ENCODE measurements around the gene DCK.
A peak's percentile ranks its signal among the peaks of the same experiment; 100 is the strongest.

DCK gene

GRCh38 chr4:70979445-70980008 is 13.9 kb upstream of the DCK start:
- H3K4me3 ChIP-seq (ENCODE audit: low read depth, low read length), result no peak overlapping the region
- no peak overlapping the region for H3K9ac ChIP-seq (ENCODE audit: low read length)
- no peaks in the 10 kb centered on the region for H3K9me3 ChIP-seq (ENCODE audit: control insufficient read depth, insufficient read depth, low read depth, low read length)
- H3K4me1 ChIP-seq (ENCODE audit: control insufficient read depth, insufficient read depth, low read length), result no peaks in the 10 kb centered on the region
- peaks cover 32% of the 10 kb centered on the region for H3K36me3 ChIP-seq (ENCODE audit: control insufficient read depth, insufficient read depth, low read length)
- no peak overlapping the region for H3K27ac ChIP-seq (ENCODE audit: low read depth, low read length)
- no peaks in the 10 kb centered on the region for H3K27me3 ChIP-seq (ENCODE audit: control insufficient read depth, insufficient read depth, low read length)

GRCh38 chr4:70980196-70980595 is 13.3 kb upstream of the DCK start:
- Histone ChIP-seq H3K9me3 (ENCODE audit: control insufficient read depth, insufficient read depth, low read depth, low read length) (no peaks in the 10 kb centered on the region), H3K27me3 (ENCODE audit: control insufficient read depth, insufficient read depth, low read length) (no peaks in the 10 kb centered on the region), H3K4me1 (ENCODE audit: control insufficient read depth, insufficient read depth, low read length) (no peaks in the 10 kb centered on the region), H3K36me3 (ENCODE audit: control insufficient read depth, insufficient read depth, low read length) (peaks cover 26% of the 10 kb centered on the region), H3K9ac (ENCODE audit: low read length) (no peak overlapping the region), H3K4me3 (ENCODE audit: low read depth, low read length) (no peak overlapping the region), H3K27ac (ENCODE audit: low read depth, low read length) (no peak overlapping the region)

- Histone ChIP-seq H3K9ac (ENCODE audit: low read length) (no peak overlapping the region), H3K4me3 (ENCODE audit: low read depth, low read length) (no peak overlapping the region), H3K27ac (ENCODE audit: low read depth, low read length) (no peak overlapping the region), H3K27me3 (ENCODE audit: control insufficient read depth, insufficient read depth, low read length) (no peaks in the 10 kb centered on the region), H3K36me3 (ENCODE audit: control insufficient read depth, insufficient read depth, low read length) (peaks cover 11% of the 10 kb centered on the region), H3K9me3 (ENCODE audit: control insufficient read depth, insufficient read depth, low read depth, low read length) (no peaks in the 10 kb centered on the region), H3K4me1 (ENCODE audit: control insufficient read depth, insufficient read depth, low read length) (no peaks in the 10 kb centered on the region)
Observed at GRCh38 chr4:70984106-70984505, 9.3 kb upstream of the DCK start.

- Histone ChIP-seq H3K9me3 (ENCODE audit: control insufficient read depth, insufficient read depth, low read depth, low read length) (no peaks in the 10 kb centered on the region), H3K36me3 (ENCODE audit: control insufficient read depth, insufficient read depth, low read length) (peaks cover 6% of the 10 kb centered on the region; the same call in 1 of the 2 replicates), H3K4me3 (ENCODE audit: low read depth, low read length) (no peak overlapping the region), H3K9ac (ENCODE audit: low read length) (no peak overlapping the region), H3K27me3 (ENCODE audit: control insufficient read depth, insufficient read depth, low read length) (no peaks in the 10 kb centered on the region), H3K4me1 (ENCODE audit: control insufficient read depth, insufficient read depth, low read length) (no peaks in the 10 kb centered on the region), H3K27ac (ENCODE audit: low read depth, low read length) (no peak overlapping the region)
Observed at GRCh38 chr4:70984589-70984988, 8.9 kb upstream of the DCK start.

- Histone ChIP-seq H3K27me3 (ENCODE audit: control insufficient read depth, insufficient read depth, low read length) (no peaks in the 10 kb centered on the region), H3K27ac (ENCODE audit: low read depth, low read length) (no peak overlapping the region), H3K4me1 (ENCODE audit: control insufficient read depth, insufficient read depth, low read length) (peaks cover 20% of the 10 kb centered on the region), H3K4me3 (ENCODE audit: low read depth, low read length) (no peak overlapping the region), H3K9ac (ENCODE audit: low read length) (no peak overlapping the region), H3K9me3 (ENCODE audit: control insufficient read depth, insufficient read depth, low read depth, low read length) (no peaks in the 10 kb centered on the region), H3K36me3 (ENCODE audit: control insufficient read depth, insufficient read depth, low read length) (no peaks in the 10 kb centered on the region)
Observed at GRCh38 chr4:70991596-70991995, 1.9 kb upstream of the DCK start.

- Histone ChIP-seq H3K27me3 (ENCODE audit: control insufficient read depth, insufficient read depth, low read length) (no peaks in the 10 kb centered on the region), H3K36me3 (ENCODE audit: control insufficient read depth, insufficient read depth, low read length) (peaks cover under 1% of the 10 kb centered on the region; the same call in 1 of the 2 replicates), H3K9me3 (ENCODE audit: control insufficient read depth, insufficient read depth, low read depth, low read length) (no peaks in the 10 kb centered on the region), H3K9ac (ENCODE audit: low read length) (no peak overlapping the region), H3K27ac (ENCODE audit: low read depth, low read length) (no peak overlapping the region), H3K4me1 (ENCODE audit: control insufficient read depth, insufficient read depth, low read length) (peaks cover 21% of the 10 kb centered on the region), H3K4me3 (ENCODE audit: low read depth, low read length) (peak overlapping the region; percentile 90)
Observed at GRCh38 chr4:70992391-70992881, 1.0 kb upstream of the DCK start.

- H3K36me3 ChIP-seq (ENCODE audit: control insufficient read depth, insufficient read depth, low read length), result peaks cover 15% of the 10 kb centered on the region
- H3K9ac ChIP-seq (ENCODE audit: low read length), result peak overlapping the region; percentile 96
- H3K4me3 ChIP-seq (ENCODE audit: low read depth, low read length), result peak overlapping the region; percentile 90
- H3K4me1 ChIP-seq (ENCODE audit: control insufficient read depth, insufficient read depth, low read length), result peaks cover 21% of the 10 kb centered on the region
- H3K9me3 ChIP-seq (ENCODE audit: control insufficient read depth, insufficient read depth, low read depth, low read length), result no peaks in the 10 kb centered on the region; the same call in 1 of the 2 replicates
- H3K27me3 ChIP-seq (ENCODE audit: control insufficient read depth, insufficient read depth, low read length), result no peaks in the 10 kb centered on the region
- peak overlapping the region; percentile 37 for H3K27ac ChIP-seq (ENCODE audit: low read depth, low read length)
Observed at GRCh38 chr4:70994069-70994366, 569 bp downstream of the DCK start.

- H3K9me3 ChIP-seq (ENCODE audit: control insufficient read depth, insufficient read depth, low read depth, low read length), result no peaks in the 10 kb centered on the region; the same call in 1 of the 2 replicates
- H3K4me1 ChIP-seq (ENCODE audit: control insufficient read depth, insufficient read depth, low read length), result peaks cover 21% of the 10 kb centered on the region
- H3K4me3 ChIP-seq (ENCODE audit: low read depth, low read length), result peak overlapping the region; percentile 90
- H3K36me3 ChIP-seq (ENCODE audit: control insufficient read depth, insufficient read depth, low read length), result peaks cover 18% of the 10 kb centered on the region
- H3K27ac ChIP-seq (ENCODE audit: low read depth, low read length), result no peak overlapping the region
- H3K9ac ChIP-seq (ENCODE audit: low read length), result peak overlapping the region; percentile 96
- H3K27me3 ChIP-seq (ENCODE audit: control insufficient read depth, insufficient read depth, low read length), result no peaks in the 10 kb centered on the region
Observed at GRCh38 chr4:70994387-70995099, 1.1 kb downstream of the DCK start.

GRCh38 chr4:70996018-70996360 is 2.5 kb downstream of the DCK start:
- Histone ChIP-seq H3K27ac (ENCODE audit: low read depth, low read length) (no peak overlapping the region), H3K9me3 (ENCODE audit: control insufficient read depth, insufficient read depth, low read depth, low read length) (no peaks in the 10 kb centered on the region; the same call in 1 of the 2 replicates), H3K9ac (ENCODE audit: low read length) (no peak overlapping the region), H3K4me3 (ENCODE audit: low read depth, low read length) (no peak overlapping the region), H3K4me1 (ENCODE audit: control insufficient read depth, insufficient read depth, low read length) (peaks cover 21% of the 10 kb centered on the region), H3K27me3 (ENCODE audit: control insufficient read depth, insufficient read depth, low read length) (no peaks in the 10 kb centered on the region), H3K36me3 (ENCODE audit: control insufficient read depth, insufficient read depth, low read length) (peaks cover 18% of the 10 kb centered on the region)

GRCh38 chr4:70997036-70997435 is 3.6 kb downstream of the DCK start:
- Histone ChIP-seq H3K9ac (ENCODE audit: low read length) (no peak overlapping the region), H3K9me3 (ENCODE audit: control insufficient read depth, insufficient read depth, low read depth, low read length) (no peaks in the 10 kb centered on the region; the same call in 1 of the 2 replicates), H3K27ac (ENCODE audit: low read depth, low read length) (no peak overlapping the region), H3K27me3 (ENCODE audit: control insufficient read depth, insufficient read depth, low read length) (no peaks in the 10 kb centered on the region), H3K4me1 (ENCODE audit: control insufficient read depth, insufficient read depth, low read length) (peaks cover 21% of the 10 kb centered on the region), H3K4me3 (ENCODE audit: low read depth, low read length) (no peak overlapping the region), H3K36me3 (ENCODE audit: control insufficient read depth, insufficient read depth, low read length) (peaks cover 18% of the 10 kb centered on the region)

GRCh38 chr4:70997546-70997945 is 4.1 kb downstream of the DCK start:
- no peaks in the 10 kb centered on the region for H3K27me3 ChIP-seq (ENCODE audit: control insufficient read depth, insufficient read depth, low read length)
- H3K4me1 ChIP-seq (ENCODE audit: control insufficient read depth, insufficient read depth, low read length), result peaks cover 20% of the 10 kb centered on the region
- H3K9ac ChIP-seq (ENCODE audit: low read length), result no peak overlapping the region
- H3K4me3 ChIP-seq (ENCODE audit: low read depth, low read length), result no peak overlapping the region
- H3K36me3 ChIP-seq (ENCODE audit: control insufficient read depth, insufficient read depth, low read length), result peaks cover 18% of the 10 kb centered on the region
- no peaks in the 10 kb centered on the region; the same call in 1 of the 2 replicates for H3K9me3 ChIP-seq (ENCODE audit: control insufficient read depth, insufficient read depth, low read depth, low read length)
- no peak overlapping the region for H3K27ac ChIP-seq (ENCODE audit: low read depth, low read length)

Measured in HUES6 (cell line).